GM18861 (cell line): ENCODE data around the gene PIK3R3.
"Not testable (repeated sequence)": the region's sequence is repeated elsewhere in the genome, so short reads cannot be mapped to it uniquely, and the experiment has no call there.

Source experiments
- ATAC-seq: cut with Tn5 transposase; IDR thresholded peaks from one replicate; pipeline ENCODE4 v1.9.1; 2021; ENCODE audit not compliant: unreplicated experiment

PIK3R3 gene

DNA sequence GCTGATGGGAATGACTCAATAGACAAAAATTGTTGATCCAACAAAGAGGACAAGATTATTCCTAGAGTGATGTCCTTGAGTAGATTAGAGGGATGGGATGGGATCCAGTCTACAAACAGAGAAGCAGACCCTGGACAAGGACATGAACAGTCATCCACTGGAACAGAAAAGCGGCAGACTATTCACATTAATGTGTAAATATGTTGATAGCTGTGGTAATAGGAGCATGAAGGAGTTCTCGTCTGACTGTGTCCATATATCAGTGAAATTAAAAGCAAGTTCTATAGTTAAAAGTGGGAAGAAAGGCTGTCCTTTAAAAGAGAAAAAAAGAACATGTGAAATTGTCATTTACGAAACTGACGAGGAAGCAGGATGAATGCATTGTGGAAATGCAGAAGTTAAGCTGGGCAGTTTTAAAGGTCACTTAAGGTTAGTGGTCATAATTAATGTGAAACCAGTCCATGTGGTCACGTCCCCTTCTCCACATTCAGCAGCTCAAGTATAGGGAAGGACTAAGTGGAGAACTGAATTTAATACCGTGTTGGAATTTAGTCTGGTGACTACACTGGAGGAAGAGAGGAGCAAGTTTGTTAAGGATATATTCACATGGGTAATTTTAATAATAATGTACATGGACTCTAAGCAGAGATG lies 62.1 kb downstream of the PIK3R3 start:
- ATAC-seq: no peak

DNA sequence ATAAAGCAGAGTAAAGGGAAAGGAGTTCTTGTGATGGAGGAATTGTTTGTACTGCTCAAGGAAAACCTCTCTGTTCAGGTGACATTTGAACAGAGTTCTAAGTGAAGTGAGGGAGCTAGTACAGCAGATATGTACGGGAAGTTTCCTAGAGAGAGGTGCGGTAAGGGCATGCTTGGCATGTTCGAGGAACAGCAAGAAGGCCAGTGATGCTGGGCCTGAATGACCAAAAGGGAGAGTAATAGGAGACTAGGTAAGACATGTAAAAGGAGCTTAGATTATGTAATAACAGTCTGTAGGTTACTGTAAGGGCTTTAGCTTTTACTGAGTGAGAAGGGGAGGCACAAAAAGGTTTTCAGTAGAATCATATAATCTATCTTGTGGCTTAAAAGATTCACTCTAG lies 63.9 kb downstream of the PIK3R3 start:
- ATAC-seq: no peak

DNA sequence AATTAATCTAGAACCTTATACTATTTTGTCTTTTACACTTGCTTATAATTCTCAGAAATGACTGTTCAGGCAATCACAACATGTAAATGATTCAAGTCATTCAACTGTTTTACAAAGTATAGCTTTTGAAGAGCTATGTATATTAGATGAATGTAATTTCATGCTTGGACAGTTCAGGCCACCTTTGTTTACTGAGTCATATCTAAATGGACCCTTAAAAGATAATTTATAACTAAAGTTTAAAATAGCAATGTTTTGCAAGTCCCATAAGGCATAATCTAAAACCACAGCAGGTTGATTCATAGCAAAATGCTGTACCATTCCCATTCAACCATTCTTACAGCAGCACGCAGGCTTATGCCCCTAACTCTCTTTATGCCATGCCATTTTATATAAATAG lies 64.8 kb downstream of the PIK3R3 start:
- ATAC-seq: peak; percentile 53

DNA sequence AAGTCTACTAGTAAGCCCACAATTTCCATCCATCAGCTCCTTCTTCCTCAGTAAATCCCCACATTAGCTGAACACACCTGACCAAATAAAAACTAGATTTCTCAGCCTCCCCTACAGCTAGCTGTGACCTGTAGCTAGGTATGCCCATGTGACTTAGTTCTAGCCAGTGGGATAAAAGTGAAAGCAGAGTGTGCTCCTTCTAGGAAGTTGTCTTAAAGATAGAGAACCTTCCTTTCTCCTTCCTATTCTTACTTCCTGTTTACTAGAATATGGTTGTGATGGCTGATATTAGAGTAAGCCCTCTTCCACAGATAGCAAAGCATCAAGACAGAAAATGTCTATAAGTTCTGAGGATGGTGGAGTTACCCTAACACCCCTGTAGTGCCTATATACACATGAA lies 67.0 kb downstream of the PIK3R3 start:
- no peak for ATAC-seq

DNA sequence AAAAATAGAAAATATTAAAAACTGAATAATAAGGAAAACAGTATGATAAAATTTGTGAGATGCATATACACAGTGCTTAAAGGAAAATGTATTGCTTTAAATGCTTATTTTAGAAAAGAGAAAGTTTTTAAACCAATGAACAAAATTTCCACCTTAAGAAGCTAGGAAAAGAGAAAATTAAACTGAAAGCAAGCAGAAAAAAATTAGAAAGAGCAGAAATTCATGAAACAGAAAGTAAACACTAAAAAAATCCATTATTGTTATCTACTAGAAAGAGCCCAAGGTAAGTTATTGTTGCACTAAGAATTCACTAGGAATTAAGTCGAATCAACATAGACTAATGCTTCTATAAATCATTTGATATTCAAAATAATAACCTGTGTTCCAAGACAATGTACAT lies 67.7 kb downstream of the PIK3R3 start:
- no peak for ATAC-seq

DNA sequence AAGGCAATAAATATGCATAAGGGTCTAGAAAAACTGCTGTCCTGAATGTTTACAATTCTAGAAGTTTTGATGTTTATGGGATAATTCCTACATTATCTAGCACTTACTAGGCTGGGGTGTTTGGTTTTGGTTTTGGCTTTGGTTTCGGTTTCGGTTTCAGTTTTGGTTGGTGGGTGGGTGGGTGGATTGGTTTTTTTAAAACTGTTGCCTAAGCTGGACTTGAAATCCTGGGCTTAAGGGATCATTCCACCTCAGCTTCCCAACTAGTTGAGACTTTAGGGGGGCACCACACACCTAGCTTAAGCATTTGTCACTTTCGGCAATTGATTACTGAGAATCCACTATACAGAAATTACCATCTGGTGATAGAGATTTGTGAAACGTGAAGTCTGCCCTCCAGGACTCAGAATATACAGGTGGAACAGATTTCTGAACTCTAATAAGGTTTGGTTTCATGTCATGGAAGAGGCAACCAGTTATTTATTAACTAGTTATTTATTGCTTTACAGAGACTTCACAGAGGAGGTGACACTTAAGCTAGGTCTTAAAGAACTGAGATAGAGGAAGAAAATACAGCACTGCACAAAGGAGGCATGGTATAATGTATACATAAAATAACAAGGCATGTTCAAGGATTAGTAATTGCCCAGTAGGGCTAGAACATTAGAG lies 69.6 kb downstream of the PIK3R3 start:
- peak; percentile 65 for ATAC-seq

DNA sequence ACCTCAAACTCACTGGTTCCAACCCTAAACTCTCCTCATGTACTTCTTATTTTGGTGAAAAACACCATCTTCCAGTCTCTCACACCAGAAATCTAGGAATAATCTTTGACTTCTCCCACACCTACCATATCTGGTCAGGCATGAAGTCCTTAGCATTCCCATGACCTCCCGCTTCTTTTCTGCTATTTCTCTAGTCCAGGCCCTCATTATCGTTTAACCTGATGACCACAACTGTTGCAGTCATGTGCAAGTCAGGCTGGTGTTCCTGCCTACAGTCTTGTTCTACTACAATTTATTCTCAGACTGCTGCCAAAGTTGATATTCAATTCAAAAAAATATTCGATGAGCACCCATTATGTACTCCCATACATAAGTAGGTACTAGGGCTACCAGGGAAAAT lies 71.3 kb downstream of the PIK3R3 start:
- ATAC-seq: no peak

DNA sequence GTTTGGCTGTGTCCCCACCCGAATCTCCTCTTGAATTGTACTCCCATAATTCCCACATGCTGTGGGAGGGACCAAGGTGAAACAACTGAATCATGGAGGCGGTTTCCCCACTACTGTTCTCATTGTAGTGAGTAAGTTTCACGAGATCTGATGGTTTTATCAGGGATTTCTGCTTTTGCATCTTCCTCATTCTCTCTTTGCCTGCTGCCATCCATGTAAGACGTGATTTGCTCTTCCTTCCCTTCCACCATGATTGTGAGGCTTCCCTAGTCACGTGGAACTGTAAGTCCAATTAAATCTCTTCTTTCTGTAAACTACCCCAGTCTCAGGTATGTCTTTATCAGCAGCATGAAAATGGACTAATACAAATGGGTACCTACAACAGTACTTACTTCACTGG lies 73.5 kb downstream of the PIK3R3 start:
- no peak for ATAC-seq

DNA sequence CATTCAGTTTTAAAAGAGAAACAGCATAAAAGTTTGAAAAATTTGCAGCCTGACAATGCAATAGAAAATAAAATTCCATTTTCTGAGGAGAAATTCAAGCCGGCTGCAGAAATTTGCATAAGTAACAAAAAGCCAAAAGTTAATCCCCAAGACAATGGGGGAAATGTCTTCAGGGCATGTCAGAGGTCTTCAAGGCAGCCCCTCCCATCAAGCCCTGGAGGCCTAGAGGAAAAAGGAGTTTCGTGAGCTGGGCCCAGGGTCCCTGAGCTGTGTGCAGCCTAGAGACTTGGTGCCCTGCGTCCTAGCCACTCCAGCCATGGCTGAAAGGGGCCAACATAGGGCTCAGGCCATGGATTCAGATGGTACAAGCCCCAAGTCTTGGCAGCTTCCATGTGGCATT lies 74.6 kb downstream of the PIK3R3 start:
- ATAC-seq: no peak

DNA sequence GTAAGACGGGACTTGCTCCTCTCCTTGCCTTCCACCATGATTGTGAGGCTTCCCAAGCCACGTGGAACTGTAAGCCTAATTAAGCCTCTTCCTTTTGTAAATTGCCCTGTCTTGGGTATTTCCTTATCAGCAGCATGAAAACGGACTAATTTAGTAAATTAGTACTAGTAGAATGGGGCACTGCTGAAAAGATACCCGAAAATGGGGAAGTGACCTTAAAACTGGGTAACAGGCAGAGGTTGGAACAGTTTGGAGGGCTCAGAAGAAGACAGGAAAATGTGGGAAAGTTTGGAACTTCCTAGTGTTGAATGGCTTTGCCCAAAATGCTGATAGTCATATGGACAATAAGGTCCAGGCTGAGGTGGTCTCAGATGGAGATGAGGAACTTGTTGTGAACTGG lies 75.2 kb downstream of the PIK3R3 start:
- not testable (repeated sequence) for ATAC-seq

DNA sequence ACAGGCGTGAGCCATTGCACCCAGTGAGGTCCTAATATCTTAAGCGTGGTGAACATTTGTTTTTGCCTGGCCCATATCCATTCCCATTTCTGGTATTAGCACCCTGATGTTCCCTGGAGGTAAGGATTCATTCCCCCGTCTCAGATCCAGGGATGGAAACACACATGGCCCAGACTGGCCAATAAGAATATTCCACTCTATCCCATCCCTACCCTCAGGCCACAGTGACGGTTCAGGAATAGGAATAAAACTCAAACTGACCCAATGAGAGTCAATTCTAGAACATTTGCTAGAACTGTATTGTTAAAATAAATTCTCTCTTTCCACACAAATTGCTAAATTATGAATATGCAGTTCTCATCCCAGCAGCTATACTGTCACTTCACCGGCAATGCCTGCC lies 76.1 kb downstream of the PIK3R3 start:
- no peak for ATAC-seq

DNA sequence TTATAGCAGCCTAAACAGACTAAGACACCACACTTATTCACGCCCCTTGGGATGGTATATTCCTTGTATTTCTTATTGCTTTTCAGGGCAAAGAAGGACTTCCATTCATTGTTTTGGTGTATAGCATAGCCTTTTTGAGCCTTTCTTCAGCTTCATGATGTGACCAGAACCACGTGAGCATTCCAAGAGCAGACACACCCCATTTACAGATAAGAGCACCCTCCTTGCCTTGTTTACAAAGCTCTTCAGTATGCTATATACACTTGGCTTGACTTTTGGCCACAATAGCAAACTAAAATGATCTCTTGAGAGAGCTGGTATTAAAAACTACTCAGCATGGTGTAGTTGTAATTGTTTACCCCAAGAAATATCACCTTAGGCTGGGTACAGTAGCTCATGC lies 78.7 kb downstream of the PIK3R3 start:
- no peak for ATAC-seq

DNA sequence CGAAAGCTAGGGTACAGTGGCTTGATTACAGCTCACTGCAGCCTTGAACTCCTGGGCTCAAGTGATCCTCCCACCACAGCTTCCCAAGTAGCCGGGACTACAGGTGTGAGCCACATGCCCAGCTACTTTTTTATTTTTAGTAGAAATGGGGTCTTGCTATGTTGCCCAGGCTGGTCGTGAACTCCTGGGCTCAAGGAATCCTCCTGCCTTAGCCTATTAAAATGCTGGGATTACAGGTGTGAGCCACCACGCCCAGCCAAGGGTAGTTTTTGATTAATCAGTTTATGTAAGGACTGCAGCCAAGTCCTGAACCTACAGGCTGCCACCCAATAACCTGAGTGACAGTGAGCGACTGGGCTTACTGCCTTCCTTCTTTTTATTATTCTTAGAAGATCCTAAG lies 88.3 kb downstream of the PIK3R3 start:
- no peak for ATAC-seq

DNA sequence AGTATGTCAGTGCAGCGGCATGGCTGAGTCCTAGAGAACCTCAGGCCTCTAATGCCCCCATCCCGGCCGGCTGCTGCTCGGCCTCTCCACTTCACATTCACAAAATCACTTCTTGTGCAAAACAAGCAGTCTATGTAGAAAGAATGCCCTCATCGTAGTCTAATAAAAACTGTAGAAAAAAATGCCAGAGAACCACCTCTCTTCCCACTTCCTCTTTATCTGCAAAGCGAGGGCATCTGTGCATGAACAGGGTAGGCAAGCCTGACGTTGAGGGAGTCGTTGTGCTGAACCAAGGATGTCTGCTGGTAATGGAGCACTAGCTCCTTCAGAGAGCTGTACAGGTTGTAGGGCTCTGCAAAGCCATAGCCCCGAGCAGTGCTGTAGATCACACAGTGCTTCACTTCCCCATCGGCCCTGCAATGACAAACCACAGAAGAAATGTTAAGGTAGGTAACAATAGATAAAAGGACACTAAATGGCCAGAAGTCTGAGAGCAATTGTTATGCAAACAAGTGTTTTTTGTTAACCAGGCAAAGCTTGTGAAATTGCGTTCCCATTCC lies 88.9 kb downstream of the PIK3R3 start:
- ATAC-seq: peak; percentile 91

DNA sequence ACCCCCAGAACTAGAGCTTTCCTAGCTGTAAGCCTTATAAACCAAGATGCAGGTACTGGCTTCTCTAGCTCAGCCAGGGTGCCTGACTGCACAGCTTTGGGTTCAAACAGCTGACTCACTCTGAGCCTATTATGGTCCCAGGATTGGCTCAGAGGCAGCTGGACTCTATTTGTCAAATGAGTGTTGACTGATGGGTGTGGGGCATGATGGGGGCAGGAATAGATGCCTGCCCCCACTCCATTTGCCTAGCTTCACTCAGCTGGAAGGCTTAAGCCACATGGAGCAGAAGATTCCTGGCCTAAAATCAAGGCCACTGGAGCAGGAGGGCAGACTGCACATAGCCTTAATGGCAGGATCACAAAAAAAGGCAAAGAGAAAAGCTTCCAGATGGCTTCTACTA lies 90.5 kb downstream of the PIK3R3 start:
- ATAC-seq: no peak

DNA sequence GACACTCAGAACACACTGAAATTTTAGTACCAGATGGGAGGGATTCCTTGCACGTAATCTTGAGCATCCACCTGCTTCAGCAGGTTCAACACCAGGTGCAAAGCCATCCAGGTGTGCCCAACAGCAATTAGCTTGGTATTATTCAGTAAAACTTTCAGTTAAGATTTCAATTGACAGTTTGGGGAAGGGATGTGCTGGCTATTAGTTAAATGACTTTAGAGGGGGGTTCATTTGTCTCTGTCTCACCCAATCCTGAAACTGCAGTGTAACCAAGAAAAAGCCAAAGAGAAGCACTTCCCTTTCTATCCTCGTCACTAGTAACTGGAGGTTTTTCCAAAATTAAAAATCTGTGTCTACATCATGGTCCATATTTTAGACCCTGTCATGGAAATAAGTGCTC lies 90.9 kb downstream of the PIK3R3 start:
- ATAC-seq: no peak

DNA sequence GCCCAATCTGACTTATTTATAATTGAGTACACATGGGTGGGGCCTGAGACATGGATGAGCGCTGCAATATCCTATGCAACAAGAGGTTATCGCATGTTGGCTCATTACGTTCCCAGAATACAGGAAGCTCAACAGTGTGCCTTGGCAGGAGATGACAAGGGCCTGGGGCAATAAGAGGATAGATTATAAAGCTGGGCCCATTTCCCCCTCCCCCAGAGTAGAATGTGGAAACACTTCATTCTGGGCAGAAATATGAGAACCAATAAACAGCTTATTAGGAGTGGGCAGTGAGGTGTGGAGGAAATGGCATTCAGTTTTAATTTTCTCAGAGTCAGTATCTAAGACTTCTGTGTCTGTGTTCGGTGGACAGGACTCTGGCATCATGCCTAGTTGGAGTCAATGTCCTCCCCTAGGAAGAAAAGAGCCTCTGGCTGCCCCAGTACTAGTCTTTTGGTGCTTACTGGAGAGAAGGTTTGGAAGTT lies 92.8 kb downstream of the PIK3R3 start:
- no peak for ATAC-seq

DNA sequence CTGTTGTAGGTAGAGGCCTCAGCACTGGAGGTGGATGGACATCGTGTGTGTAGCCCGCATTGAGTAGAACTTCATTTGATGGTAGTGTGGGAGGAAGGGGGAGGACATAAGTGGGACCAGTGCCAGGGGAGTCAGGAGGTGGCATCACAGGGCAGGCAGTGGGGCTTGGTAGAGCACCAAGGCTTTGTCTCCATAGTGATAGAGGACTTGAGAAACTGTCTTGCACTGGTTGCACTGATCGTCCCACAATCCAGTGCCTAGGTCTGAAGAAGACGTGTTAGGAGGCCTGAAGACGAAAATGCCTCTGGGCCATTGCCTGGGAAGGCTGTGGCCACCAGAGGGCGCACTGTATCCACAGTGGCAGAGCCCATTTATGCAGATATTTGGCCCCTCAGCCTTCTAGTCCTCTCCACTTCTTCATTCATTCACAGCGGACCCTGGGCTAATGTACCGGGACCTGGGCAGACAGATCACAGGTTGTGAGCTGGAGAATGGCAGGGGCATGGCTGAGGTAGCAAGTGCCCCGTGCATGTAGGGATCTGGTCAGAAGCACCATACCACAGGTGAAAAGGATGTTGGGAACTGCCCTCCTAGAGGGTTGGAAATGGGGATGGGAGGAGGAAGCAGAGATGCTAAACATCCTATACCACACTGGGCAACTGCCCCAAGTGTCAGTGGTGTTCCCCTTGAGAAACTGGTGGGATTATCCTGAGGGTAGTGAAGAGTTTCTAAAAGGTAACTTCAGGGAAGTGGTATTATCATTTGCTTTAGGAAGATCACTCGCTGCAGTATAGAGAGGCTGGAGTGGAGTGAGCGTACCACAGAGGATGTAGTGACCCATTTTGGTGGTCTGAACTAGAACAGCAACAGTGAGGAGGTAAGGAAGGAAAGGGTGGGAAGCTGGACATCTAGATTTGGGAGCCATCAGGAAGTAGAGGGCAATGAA lies 95.3 kb downstream of the PIK3R3 start:
- ATAC-seq: no peak

DNA sequence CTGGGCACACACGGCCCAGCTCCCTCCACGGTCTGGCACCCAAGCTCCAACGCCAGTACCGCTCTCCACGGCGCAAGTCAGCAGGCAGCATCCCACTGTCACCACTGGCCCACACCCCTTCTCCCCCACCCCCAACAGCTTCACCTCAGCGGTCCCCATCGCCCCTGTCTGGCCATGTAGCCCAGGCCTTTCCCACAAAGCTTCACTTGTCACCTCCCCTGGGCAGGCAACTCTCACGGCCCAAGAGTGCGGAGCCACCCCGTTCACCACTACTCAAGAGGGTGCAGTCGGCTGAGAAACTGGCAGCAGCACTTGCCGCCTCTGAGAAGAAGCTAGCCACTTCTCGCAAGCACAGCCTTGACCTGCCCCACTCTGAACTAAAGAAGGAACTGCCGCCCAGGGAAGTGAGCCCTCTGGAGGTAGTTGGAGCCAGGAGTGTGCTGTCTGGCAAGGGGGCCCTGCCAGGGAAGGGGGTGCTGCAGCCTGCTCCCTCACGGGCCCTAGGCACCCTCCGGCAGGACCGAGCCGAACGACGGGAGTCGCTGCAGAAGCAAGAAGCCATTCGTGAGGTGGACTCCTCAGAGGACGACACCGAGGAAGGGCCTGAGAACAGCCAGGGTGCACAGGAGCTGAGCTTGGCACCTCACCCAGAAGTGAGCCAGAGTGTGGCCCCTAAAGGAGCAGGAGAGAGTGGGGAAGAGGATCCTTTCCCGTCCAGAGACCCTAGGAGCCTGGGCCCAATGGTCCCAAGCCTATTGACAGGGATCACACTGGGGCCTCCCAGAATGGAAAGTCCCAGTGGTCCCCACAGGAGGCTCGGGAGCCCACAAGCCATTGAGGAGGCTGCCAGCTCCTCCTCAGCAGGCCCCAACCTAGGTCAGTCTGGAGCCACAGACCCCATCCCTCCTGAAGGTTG lies 97.6 kb downstream of the PIK3R3 start:
- ATAC-seq: no peak

DNA sequence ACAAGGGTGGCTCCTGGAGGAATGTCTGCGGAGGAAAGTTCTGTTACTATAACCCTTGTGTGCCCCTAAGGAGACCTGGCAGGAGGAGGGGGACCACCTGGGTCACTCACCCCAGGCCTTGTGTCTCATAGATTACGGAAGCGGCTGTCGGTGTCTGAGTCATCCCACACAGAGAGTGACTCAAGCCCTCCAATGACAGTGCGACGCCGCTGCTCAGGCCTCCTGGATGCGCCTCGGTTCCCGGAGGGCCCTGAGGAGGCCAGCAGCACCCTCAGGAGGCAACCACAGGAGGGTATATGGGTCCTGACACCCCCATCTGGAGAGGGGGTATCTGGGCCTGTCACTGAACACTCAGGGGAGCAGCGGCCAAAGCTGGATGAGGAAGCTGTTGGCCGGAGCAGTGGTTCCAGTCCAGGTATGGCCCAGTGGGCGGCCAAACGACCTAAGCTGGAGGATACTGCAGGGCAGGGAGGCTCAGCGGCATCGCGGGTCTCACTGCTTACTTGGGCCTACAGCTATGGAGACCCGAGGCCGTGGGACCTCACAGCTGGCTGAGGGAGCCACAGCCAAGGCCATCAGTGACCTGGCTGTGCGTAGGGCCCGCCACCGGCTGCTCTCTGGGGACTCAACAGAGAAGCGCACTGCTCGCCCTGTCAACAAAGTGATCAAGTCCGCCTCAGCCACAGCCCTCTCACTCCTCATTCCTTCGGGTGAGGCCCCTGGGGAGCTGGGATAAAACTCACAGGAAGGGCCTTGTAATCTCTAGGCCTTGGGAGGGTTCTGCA lies 101.4 kb downstream of the PIK3R3 start:
- no peak for ATAC-seq
